ENCODE results near the gene COL4A2.

Gene COL4A2

DNA sequence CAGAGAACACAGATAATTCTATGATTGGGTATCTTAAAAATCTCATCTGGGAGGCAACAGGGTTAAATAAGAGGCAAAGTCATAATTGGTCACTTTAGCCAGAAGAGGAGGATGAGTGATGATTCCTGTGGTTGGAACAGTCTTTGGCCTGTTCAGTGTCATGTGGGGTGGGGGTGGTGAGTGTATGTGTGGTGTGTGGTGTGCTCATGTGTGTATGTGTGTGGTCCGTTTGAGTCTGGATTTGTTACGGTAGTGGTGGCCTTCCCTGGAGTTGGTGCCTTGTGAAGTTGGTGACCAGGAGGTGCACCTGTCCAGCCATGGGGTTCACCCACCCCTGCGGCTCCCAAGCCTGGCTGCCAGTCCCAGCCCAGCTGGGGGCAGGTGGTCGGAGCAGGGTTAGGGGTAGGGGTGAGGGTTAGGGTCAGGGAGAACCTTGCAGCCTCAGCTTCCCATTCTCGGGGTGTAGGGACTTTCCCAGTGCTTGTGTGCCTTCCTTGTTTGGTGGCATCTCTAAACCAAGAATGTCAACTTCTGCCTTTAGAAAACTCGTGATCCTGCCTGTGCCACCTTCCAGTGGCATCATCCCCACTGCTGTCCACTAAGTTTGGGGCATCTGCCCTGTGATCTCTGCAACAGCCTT, 156.9 kb downstream of the COL4A2 start:
- DNase-seq: no peak

DNA sequence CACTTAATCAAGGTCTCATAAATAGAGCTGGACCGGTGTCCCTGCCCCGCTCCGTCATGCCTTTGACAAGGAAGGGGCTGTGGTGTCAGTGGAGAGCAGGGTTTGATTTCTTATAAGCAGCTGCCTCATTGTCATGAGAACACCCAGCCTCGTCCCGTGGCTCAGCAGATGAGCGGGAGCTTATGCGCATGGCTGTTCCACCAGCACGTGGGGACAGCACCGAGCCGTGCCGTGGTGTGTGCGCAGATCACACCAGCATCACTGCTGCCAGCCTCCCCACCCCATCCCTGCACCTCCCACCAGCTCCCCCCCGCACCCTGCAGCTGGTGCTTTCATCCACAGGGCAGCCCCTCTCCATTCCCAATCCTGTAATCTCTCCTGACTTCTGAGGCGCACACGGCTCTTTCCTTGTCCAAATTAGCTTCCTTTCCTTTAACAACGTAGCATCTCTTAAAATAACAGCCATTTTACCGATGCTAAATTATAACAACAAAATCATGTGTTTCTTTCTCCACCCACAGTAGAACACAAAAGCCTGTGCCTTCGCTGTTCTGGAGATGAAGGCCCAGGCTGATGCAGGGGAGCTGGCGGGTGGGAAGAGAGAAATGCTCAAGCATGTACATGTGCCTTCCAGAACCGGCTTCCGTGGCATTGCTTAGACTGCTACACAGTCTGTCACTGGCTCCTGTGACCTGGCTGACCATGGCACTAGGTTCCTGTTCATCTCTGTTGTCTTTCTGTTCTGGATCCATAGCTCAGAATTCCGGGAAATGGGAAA, 157.7 kb downstream of the COL4A2 start:
- DNase-seq: no peak

DNA sequence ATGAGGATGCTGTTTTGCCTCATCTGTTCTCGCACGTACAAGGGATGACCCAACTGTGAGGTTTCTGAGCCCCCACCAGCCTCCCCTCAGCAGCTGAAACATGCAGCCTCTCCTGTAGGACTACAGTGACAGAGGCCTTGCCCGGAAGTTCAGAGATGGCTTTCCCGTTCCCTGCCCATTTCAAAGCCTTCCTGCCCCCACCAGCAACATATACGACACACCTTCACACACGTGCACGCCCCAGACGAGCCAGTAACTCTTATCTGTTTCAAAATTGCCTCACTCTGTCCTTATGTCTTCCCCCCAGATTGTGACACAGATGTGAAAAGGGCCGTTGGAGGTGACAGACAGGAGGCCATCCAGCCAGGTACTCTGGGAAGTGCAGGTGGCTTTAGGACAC, 158.6 kb downstream of the COL4A2 start:
- DNase-seq: no peak

DNA sequence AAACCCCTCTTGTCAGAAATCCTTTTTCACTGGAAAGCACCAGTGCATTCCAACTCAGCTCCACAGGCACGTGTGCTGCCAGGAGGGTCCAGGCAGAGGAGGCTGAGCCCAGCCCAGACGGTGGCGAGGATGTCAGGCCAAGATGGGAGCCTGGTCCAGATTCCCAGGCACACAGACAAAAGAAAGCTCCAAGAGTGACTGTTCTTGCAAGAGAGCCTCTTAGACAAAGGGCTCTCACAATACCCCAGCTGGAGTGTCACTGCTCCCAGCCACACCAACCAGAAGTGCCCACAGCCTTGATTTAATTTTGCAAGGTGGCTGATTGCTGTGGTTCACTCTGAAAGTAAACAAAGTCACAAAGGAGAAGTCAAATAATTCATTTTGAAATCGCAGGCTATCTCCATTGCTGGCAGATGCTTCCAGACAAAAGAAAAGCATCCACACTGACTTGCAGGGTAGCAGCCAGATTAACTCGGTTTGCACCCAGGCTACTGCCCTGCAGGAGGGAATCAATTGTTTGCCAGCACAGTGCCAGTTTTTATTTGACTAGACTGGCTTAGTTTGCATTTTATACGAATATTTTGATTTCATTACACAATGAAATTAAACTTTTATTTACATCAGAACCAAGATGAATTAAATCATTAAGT, 159.3 kb downstream of the COL4A2 start:
- no peak for DNase-seq

DNA sequence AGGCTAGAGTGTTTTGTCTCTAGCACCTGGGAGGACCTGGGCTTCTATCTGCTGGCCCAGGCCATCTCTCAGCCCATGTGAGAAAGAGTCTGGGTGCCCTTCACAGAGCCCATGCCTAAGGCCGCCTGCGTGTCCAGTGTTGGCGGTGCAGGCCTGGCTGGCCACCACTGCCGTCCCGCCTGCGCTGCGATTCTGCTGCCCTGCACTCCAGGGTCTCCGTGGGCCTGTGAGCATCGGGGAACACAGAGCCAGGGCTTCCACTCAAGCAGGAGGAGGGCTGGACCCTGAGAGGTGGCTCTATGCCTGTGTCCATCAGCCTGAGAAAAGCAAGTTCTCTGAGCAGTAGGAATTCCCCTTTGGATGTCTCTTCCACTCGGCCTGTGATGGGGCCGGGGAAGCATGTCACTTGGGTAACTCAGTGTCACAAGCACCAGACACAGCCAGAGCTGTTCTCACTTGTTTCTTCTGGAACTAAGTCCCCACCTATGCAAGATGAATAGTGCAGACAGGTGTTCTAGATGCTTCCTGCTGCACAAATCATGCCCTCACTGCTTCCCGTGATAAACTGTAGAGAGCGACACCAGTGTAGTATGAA, 160.5 kb downstream of the COL4A2 start:
- DNase-seq: no peak

DNA sequence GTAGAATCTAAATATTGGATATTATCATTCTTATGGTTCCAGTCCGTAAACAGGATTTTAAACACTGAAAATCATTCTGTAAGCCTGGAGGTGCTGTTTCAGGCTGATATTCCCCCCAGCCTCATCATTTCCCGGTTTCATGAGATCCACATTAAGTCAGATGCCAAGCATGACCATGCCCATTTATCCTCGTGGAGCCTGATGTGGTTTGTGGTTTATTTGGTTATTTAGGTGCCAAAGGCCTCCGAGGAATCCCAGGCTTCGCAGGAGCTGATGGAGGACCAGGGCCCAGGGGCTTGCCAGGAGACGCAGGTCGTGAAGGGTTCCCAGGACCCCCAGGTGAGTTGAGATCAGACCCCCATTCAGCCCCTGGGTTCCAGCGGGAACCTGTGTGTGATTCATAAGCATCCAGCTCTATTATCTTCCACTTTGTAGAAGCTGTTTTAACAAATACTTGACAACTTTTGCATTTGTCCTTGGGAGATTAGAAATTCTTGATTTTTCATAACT, 162.0 kb downstream of the COL4A2 start:
- no peak for DNase-seq

DNA sequence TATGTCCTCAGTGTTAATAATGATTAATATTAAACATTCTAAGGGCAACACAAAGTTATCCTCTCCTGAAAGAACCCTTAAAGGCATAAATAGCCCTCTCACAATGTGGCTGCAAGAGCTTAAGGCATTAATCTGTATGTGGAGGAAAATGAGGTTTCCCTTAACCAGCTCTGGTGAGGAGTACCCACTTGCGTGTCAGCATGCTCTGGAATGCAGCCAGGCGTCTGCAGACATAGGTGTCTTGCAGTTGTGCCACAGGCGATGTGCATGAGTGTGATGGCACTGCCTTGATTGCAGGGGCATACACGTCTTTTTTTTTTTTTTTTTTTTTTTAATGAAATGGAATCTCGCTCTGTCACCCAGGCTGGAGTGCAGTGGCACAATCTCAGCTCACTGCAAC, 162.5 kb downstream of the COL4A2 start:
- no peak for DNase-seq

DNA sequence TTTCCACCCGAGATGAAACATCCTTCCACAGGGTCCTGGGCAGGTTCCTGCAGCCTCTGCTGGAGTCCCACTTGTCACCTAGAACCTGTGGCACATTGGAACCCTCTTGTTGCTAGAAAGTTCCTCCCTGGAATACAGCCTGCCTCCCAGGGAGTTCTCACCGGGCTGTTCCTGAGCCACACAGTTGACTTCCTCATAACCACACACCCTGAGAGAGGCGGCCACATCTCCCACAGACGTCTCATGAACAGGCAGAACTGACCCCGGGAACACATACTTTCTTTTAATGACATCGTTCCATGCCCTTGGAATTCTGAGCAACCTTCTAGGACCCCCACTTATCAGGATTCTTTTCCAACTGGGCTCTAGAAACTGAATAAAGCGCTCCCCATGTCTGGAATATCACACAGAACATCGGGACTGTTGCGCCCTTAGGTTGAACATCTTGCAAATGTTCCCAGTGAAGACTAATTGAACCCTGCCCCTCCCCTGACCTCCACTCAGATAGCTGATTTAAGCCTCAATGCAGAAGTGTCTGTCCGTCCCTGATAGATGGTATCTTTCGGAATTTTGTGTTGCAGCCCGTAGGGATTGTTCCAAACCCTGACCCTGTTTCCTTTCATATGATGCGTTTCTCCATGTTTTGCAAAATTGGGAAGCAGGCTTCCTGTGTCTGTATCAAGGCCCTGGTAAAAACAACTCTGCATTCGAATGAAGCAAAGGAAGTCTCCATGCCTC, 163.4 kb downstream of the COL4A2 start:
- DNase-seq: no peak

DNA sequence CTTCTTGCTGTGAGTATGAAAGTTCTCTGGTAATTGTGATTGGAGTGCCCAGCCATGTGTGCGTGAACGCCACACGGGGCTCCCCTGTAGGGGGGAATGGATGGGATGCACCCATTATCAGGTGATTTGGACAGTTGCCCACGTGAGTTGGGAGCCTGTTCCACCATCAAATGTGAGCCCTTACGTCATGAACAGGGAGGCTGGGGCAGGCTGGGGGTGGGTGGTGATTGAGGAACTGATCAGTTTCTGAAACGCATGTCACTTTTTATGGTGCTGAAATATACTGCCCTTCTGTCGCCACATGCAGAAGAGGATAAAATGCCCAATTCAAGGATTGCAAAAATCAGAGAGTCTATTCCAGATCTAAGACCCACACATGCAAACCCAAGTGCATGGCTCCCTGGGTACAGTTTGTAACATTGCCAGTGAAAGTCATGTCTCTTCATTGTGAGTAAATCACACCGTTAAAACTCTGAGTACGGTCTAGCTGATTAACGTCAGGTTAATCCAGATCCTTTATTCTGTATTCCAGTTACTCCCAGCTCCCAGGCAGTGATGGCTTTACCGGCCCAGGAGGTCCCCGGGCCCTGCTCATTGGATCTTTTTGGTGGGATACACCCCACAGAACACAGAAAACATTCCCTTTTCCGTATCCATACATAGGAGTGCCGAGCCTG, 164.2 kb downstream of the COL4A2 start:
- no peak for DNase-seq

DNA sequence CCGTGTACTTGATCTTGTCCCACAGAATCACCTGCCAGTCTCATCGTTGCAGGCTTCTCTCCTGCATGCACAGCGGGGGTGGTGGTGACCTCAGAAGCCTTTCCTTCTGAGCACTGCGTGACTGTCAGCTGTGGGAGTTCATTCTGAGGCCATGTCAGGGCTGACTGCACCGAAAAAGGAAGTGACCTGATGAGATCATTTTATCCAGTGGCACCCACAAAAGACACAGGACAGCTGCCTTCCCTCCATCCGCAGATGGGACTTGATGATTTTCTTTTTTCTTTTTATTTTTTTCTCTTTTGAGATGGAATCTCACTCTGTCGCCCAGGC, 164.7 kb downstream of the COL4A2 start:
- DNase-seq: peak; percentile 90

DNA sequence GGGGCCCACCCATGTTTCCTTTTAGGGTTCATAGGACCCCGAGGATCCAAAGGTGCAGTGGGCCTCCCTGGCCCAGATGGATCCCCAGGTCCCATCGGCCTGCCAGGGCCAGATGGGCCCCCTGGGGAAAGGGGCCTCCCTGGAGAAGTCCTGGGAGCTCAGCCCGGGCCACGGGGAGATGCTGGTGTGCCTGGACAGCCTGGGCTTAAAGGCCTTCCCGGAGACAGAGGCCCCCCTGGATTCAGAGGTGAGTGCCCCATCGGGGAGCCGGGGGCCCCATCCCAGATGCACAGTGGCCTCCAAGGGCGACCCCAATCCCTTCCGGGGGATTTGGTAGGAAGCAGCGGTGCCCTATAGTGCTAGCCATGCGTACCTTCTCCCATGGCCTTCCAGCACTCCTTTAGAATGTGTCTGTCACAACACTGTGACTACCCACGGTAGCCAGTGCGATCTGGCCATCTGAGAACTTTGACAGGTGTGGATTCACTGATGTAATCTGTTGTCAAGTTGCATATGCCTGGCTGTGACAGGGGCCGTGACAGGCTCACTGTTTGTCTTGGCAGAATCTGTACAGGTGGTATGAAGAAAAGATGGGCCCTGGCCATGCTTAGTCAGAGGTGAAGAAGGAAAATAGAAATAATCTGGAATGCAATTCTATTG, 165.9 kb downstream of the COL4A2 start:
- no peak for DNase-seq

DNA sequence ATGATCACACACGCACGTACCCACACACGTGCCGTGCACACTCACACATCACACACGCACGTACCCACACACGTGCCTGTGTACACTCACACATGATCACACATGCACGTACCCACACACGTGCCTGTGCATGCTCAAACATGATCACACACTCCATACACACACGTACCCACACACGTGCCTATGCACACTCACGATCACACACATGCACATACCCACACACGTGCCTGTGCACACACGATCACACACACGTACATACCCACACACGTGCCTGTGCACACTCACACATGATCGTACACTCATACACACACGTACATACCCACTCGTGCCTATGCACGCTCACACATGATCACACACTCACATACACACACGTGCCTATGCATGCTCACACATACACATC, 167.6 kb downstream of the COL4A2 start:
- no peak for DNase-seq

DNA sequence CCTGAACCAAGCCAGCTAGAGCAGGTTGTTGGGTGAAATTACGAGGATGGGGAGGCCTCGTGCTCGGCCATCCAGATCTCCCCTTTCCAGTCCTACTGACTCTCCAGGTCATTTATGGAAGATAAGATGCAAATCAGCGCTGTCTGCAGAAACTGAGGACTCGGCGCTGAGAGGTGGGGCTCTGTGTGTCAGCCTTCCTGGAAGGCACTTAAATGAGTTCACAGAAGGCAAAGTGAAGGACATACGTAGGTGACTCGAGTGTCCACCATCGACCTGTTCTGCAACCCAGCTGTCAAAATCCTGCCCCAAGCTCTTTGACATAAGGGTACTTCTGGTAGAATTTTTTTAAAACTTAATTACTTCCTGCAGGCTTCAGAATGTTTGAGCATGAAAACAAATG, 168.0 kb downstream of the COL4A2 start:
- DNase-seq: no peak

DNA sequence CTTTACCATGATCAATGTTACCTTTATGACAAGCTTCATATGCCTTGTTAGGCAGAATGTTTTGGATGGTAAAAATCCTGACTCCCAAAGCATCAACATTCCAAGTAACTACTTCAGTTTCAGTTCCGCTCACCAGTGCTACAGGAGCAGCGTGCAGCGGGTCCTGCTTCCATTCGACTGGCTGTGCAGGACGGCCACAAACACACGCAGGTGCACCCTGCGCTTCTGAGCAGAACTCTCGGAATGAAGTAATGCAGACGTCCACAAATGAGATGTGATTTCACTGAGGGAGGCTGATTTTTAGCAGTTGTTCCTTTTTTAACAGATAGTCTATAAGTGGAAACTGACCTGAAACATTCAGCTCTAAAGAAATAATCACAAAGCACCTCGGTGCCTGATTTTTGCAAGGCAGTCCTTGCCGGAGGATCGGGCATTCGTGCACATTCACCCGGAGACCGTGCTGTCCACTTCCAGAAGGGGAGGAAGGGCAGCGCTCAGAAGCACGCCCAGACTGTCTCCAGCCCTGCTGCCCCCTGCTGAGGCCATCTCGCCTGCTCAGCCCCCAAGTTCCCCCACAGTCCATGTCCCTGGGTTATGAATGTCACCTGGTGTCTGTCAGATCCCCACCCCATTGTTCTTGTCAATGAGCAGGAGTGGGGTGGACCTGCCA, 168.6 kb downstream of the COL4A2 start:
- DNase-seq: no peak

DNA sequence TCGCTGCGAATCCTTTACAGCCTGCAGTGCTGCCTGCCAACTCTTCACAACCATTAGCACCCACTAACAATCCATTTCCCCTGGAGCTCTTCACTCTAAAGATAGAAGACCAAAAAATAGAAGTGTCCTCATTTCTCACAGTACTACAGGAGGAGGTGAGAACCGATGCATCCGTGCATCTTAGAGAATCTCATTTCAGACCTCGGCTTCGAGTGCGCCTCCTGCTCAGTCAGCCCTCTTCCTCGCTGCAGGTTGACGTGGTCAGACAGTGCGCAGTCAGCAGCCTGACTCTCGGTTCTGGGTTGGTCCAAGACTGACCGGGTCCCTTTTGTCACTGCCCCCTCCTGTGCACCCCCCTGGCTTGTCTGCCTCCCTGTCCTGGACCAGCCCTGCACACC, 169.1 kb downstream of the COL4A2 start:
- no peak for DNase-seq

DNA sequence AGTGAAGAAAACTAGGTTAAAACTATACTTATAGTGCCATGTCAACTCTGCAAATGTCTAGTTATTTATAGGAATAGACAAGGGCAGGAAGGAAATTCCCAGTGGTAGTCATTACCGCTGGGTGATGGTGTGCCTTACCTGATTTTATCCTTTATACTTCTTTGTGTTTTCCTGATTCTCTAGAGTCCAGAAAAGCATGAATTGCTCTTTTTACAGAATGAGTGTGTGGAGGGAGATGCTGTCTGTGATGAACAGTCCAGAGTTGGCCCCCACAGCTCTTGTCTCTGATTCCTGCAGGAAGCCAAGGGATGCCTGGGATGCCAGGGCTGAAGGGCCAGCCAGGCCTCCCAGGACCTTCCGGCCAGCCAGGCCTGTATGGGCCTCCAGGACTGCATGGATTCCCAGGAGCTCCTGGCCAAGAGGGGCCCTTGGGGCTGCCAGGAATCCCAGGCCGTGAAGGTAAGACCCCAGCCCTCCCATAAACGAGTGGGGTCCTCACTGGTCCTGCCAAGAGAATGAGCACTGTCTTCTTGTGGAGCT, 170.7 kb downstream of the COL4A2 start:
- DNase-seq: no peak

DNA sequence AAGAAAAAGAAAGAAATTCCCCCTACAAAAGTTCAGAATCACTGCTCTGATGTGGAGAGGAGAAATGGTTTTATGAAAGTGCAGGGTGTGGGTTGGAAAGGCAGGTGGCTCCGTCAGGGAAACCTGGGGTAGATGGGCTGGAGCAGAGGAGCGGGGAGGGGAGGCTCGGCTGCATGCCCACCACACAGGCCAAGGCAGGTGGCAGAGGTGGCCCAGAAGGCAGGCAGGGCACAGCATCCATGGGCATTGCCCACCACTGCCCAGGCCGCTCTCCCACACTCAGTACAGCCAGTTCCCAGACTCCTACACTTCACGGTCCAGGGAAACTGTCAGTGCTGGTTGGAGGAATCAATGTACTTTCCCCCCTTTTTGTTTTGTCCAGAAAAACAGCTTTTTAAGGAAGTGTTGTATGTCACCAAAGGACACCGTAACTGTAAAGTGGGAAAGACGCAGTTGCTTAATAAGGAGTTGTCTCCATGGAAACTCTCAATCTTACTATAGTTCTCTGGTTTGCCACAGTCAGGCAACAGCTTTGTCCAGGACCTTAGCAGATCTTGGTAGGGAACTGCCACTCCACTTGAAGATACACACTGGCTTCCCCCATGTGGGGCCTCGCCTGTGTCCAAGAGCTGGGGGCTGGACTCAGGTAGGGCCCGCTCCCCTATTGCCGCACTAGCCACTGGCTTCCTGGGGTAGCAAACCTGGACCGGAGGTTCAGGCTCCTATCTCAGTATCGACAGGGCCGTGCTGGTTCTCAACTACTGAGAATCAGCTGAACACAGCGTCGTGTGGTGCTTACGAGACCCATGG, 171.5 kb downstream of the COL4A2 start:
- DNase-seq: no peak

DNA sequence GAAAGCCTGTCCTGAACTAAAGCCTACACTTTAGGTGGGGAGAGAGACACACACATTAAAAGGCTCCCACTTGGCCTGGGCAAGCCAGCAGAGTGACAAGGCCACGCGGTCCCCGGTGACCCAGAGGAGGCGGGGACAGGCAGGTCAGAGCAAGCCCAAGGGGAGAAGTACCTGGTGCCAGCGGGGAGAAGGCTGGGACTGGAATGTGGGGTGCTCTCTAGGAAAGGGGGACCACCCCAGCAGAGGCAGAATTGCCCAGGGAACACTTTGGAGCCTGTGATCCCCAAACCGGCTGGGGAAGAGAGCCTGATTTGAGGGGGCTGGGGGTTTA, 172.1 kb downstream of the COL4A2 start:
- DNase-seq: no peak

DNA sequence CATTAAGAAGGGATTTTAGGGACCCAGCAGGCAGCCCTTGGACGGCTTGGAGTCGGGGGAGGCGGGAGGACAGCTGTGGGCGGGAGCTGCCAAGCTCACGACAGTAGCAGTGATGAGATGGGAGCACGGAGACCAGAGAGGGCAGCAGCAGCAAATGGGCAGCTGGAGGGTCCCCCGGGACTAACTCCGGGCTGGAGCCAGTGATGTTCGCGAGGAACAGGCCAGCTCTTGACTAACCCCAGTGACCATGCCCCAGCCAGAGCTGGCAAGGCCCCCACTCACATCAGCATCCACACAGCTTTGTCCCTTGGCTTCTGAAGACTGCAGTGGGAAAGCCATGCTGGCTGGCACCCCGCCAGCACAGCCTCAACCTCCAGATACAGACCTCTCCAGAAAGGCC, 172.6 kb downstream of the COL4A2 start:
- DNase-seq: no peak

DNA sequence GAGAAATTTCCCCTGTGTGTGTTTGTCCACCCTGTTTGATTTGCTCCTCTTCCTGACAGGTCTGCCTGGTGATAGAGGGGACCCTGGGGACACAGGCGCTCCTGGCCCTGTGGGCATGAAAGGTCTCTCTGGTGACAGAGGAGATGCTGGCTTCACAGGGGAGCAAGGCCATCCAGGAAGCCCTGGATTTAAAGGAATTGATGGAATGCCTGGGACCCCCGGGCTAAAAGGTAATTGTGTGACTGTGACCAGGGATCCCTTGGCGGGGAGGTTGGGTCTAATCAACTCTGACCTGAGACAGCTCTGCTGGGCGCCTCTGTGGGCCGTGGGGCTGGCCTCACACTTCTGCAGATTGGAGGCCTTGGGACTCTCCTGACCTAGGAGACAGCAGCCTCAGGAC, 173.1 kb downstream of the COL4A2 start:
- no peak for DNase-seq
